ENCODE data around the gene XPO1. TPM values are rescaled to one million over a fixed set of nuclear protein-coding genes. Genes with fewer than 3 reads are reported as not detected.
"Not testable (repeated sequence)": the region's sequence is repeated elsewhere in the genome, so short reads cannot be mapped to it uniquely, and the experiment has no call there.

The XPO1 gene, protein sequence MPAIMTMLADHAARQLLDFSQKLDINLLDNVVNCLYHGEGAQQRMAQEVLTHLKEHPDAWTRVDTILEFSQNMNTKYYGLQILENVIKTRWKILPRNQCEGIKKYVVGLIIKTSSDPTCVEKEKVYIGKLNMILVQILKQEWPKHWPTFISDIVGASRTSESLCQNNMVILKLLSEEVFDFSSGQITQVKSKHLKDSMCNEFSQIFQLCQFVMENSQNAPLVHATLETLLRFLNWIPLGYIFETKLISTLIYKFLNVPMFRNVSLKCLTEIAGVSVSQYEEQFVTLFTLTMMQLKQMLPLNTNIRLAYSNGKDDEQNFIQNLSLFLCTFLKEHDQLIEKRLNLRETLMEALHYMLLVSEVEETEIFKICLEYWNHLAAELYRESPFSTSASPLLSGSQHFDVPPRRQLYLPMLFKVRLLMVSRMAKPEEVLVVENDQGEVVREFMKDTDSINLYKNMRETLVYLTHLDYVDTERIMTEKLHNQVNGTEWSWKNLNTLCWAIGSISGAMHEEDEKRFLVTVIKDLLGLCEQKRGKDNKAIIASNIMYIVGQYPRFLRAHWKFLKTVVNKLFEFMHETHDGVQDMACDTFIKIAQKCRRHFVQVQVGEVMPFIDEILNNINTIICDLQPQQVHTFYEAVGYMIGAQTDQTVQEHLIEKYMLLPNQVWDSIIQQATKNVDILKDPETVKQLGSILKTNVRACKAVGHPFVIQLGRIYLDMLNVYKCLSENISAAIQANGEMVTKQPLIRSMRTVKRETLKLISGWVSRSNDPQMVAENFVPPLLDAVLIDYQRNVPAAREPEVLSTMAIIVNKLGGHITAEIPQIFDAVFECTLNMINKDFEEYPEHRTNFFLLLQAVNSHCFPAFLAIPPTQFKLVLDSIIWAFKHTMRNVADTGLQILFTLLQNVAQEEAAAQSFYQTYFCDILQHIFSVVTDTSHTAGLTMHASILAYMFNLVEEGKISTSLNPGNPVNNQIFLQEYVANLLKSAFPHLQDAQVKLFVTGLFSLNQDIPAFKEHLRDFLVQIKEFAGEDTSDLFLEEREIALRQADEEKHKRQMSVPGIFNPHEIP (N-terminal part only)
- total RNA-seq = 871 TPM

DNA sequence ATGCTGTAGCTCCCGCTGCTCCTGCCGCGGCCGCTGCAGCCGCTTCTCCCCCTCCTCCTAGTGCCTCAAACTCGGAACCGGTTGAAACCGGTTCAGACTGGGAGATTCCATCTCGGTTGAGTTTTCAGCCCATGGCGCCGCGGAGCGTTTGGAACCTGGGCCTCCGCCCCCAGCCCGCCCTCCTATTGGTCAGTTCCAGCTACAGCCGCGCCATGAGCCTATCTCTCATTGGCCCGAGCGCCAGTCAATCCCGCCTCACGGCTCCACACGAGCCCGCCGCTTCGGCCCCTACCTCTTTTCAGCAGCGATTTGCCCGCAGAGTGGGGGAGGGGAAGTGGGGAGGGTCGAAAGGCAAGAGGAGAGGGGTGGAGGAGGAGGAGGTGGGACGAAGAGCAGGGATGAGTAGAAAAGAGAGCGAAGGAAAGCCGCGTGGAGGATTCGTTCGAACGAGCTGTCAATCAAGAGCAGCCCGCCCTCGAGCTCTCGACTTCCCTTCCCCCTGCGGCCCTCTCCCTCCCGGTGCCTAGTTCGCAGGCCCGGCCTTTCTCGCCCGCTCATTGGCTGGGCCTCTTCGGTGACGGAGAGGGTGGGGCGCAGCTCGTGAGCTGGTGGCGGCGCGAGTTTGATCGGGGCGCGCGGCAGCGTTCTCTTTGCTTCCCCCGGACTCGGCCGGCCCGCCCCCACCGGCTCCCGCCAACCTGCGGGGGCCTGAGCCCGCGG lies at the start of gene XPO1:
TSS of gene XPO1 (minus strand) at position 157 of the 720 bp plus-strand sequence. CDS start 4,459 bp downstream, outside the sequence.
- DNase-seq (ENCODE audit: low spot score in 2 of 2) (peak; percentile 96), FAIRE-seq (no peak)

- FAIRE-seq; DNase-seq (ENCODE audit: low spot score in 2 of 2): not testable (repeated sequence)
These were observed 48.8 kb upstream of the XPO1 start for GRCh38 chr2:61586928-61587327.

- FAIRE-seq = no peak
- DNase-seq (ENCODE audit: low spot score in 2 of 2) = no peak
These were observed 47.2 kb upstream of the XPO1 start for GRCh38 chr2:61585383-61585782.

- DNase-seq (ENCODE audit: low spot score in 2 of 2); FAIRE-seq: not testable (repeated sequence)
These were observed 46.2 kb upstream of the XPO1 start for GRCh38 chr2:61584368-61584767.

GRCh38 chr2:61582165-61582564 lies 44.0 kb upstream of the XPO1 start:
- DNase-seq (ENCODE audit: low spot score in 2 of 2) (no peak), FAIRE-seq (no peak)

- DNase-seq (ENCODE audit: low spot score in 2 of 2) (no peak), FAIRE-seq (no peak)
These were observed 43.6 kb upstream of the XPO1 start for GRCh38 chr2:61581716-61582115.

GRCh38 chr2:61575447-61575859 lies 37.3 kb upstream of the XPO1 start:
- FAIRE-seq (no peak), DNase-seq (ENCODE audit: low spot score in 2 of 2) (no peak)

DNA sequence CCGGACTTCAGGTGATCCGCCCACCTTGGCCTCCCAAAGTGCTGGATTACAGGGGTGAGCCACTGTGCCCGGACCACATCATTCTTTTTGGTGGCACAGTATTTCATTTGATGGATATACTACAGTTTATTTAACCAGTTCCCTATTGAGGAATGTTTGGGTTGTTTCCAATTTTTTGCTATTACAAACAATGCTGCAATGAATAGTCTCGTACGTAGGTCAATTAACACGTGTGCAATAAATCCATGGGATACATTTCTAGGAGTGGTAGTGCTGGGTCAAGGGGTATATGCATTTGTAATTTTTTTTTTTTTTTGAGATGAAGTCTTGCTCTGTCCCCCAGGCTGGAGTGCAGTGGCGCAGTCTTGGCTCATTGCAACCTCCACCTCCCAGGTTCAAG lies 28.4 kb upstream of the XPO1 start:
- DNase-seq (ENCODE audit: low spot score in 2 of 2) (no peak), FAIRE-seq (no peak)

DNA sequence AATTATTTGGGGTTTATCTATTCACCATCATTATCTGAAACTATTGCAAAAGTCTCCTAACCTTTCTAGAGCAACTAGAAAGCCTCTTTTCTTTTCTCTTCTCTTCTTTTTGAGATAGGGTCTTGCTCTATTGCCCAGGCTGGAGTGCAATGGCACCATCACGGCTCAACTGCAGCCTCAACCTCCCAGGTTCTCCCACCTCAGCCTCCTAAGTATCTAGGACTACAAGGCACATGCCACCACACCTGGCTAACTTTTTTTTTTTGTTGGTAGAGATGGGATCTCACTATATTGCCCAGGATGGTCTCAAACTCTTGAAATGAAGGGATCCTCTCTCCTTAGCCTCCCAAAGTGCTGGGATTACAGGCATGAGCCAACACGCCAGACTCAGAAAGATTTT lies 24.5 kb upstream of the XPO1 start:
- no peak for FAIRE-seq

GRCh38 chr2:61558160-61558559 lies 20.0 kb upstream of the XPO1 start:
- DNase-seq (ENCODE audit: low spot score in 2 of 2) (no peak), FAIRE-seq (no peak)

More for the DNA sequence above, 24.5 kb upstream of the XPO1 start:
- no peak for DNase-seq (ENCODE audit: low spot score in 2 of 2)

GRCh38 chr2:61557381-61557780 lies 19.2 kb upstream of the XPO1 start:
- FAIRE-seq = no peak
- no peak for DNase-seq (ENCODE audit: low spot score in 2 of 2)

DNA sequence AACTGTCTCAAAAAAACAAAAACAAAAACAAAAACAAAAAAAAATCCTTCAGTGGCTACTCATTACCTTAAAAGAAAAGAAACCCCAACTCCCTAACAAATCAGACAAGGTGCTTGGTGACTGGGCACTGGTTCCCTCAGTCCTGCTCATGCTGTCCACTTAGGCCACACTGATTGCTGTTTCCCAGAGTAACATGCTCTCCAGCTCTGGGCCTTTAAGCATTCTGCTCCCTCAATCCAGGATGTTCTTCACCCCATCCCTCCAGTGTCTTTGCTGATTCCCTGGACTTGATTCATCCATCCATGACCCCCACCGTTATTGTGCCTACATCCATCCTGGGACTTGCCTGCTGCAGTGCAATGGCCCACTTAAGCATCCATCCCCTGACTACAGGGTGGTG lies 16.4 kb upstream of the XPO1 start:
- FAIRE-seq (no peak), DNase-seq (ENCODE audit: low spot score in 2 of 2) (no peak)

GRCh38 chr2:61550375-61551209 lies 12.4 kb upstream of the XPO1 start:
- FAIRE-seq = no peak

GRCh38 chr2:61549546-61549945 lies 11.4 kb upstream of the XPO1 start:
- no peak for FAIRE-seq
- DNase-seq (ENCODE audit: low spot score in 2 of 2) = no peak

More at GRCh38 chr2:61550375-61551209, 12.4 kb upstream of the XPO1 start:
- DNase-seq (ENCODE audit: low spot score in 2 of 2) = no peak

- FAIRE-seq (no peak), DNase-seq (ENCODE audit: low spot score in 2 of 2) (no peak)
These were observed 4.9 kb upstream of the XPO1 start for GRCh38 chr2:61543062-61543461.

DNA sequence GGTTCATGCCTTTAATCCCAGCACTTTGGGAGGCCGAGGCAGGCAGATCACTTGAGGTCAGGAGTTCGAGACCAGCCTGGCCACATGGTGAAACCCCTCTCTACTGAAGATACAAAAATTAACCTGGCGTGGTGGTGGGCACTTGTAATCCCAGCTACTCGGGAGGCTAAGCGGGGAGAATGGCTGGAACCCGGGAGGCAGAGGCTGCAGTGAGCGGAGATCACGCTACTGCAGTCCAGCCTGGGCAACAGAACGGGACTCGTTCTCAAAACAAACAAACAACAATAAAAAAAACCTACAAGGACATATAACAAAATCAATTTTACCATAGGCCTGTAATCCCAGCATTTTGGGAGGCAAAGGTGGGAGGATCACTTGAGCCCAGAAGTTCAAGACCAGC lies 2.0 kb upstream of the XPO1 start:
- FAIRE-seq = not testable (repeated sequence)

GRCh38 chr2:61538920-61539520 lies 864 bp upstream of the XPO1 start:
- no peak for DNase-seq (ENCODE audit: low spot score in 2 of 2)
- FAIRE-seq = no peak

More for the DNA sequence above, 2.0 kb upstream of the XPO1 start:
- DNase-seq (ENCODE audit: low spot score in 2 of 2) = not testable (repeated sequence)

DNA sequence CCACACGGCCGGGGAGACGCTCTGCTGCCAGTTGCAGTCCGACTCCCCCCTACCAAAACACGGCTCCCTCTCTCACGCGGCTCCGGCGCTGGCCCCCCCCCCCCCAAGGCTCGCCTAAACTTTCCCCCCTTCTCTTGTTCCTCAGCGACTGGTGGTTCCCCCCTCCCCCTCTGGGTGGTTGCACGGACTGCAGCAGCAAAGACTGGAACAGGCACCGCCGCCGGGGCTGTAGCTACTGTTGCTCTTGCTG lies 281 bp downstream of the XPO1 start:
- no peak for FAIRE-seq
- no peak for DNase-seq (ENCODE audit: low spot score in 2 of 2)

DNA sequence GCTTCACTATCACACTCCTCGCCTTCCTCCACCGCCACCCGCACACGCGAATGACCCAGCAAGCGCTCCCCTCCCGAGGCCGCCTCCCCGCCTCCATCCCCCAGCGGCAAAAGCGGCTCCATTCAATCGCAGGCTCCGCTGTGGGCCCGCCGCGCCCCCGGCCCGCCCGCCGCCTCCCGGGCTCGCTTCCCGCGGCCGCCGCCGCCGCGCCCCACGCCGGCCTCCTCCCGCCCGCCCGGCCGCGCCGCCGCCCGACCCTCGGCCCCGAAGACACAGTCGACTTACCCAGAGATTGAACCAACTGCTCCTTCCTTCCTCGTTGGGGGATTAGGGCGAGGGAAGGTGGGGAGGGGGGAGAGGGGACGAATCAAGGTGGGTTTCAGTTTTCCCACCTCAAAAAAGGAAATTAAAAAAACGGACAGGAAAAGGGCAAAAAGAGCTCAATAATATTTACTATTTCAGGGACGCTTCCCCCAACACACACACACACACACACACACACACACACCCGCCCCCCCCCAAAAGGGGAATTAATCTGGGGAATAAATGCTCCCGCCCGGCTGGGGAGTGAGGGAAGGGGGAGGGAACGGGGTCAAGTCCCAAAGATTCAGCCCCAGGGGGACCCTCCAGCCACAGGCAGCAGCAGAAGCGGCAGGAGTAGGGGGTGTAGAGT lies 743 bp downstream of the XPO1 start:
- FAIRE-seq (no peak), DNase-seq (ENCODE audit: low spot score in 2 of 2) (no peak)

Measured in frontal cortex (tissue), 4 donors.